HG03139 (cell line): ENCODE results near the gene THAP6.
"Not testable (repeated sequence)": the region's sequence is repeated elsewhere in the genome, so short reads cannot be mapped to it uniquely, and the experiment has no call there.

Source experiments
- ATAC-seq: cut with Tn5 transposase; IDR thresholded peaks from one replicate; pipeline ENCODE4 v1.9.1; 2021; ENCODE audit not compliant: unreplicated experiment

THAP6 gene, protein sequence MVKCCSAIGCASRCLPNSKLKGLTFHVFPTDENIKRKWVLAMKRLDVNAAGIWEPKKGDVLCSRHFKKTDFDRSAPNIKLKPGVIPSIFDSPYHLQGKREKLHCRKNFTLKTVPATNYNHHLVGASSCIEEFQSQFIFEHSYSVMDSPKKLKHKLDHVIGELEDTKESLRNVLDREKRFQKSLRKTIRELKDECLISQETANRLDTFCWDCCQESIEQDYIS

DNA sequence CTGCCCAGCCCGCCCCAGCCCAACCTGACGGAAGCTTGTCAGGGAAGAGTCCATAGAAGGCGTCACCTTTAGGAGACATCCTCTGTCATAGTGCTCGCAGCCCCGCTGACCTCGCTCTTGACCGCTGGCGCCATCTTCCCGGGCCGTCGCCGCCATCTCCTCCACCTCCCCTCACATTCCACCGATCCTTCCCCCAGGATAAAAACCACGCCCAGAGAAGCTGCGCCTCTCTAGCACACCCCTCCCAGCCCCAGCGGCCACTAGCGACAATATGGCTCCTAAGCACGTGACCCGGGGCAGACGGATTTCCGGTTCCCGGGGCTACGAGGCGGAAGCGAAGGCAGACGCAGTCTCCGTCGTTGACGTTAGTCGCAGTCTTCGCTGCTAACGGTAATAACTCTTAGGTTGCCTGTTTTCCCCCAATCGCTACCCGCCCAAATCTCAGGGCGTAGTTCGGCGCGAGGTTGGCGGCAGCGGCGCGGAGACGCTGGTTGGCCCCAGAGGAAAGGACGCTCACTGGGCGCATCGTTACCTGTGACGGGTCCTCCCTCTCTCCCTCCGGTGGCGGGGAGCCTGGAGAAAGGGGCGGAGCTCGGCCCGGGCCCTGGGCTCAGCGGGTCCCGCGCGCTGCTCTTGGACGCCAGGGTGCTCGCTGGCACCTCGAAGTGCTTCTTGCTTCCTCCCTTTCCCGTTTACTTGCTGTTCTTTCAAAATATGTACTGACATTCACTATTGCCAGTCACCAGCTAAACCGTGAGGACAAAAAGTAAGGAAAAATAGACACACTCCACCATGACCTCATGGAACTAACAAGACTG is at the start of gene THAP6, which contains the start of gene RCHY1:
THAP6 (plus strand) TSS at position 343 of the 818 bp plus-strand sequence. CDS start 980 bp downstream, outside the sequence.
RCHY1 (minus strand) TSS at position 273 of the 818 bp plus-strand sequence; CDS start at position 156, 117 bp downstream.
- peak; percentile 92 for ATAC-seq

- no peak for ATAC-seq
Measured at GRCh38 chr4:75469896-75470295, 44.4 kb upstream of the THAP6 start.

- ATAC-seq = no peak
Measured at GRCh38 chr4:75470738-75471137, 43.5 kb upstream of the THAP6 start.

- ATAC-seq = no peak
Measured at GRCh38 chr4:75477201-75477600, 37.1 kb upstream of the THAP6 start.

GRCh38 chr4:75484190-75484589 is 30.1 kb upstream of the THAP6 start:
- no peak for ATAC-seq

DNA sequence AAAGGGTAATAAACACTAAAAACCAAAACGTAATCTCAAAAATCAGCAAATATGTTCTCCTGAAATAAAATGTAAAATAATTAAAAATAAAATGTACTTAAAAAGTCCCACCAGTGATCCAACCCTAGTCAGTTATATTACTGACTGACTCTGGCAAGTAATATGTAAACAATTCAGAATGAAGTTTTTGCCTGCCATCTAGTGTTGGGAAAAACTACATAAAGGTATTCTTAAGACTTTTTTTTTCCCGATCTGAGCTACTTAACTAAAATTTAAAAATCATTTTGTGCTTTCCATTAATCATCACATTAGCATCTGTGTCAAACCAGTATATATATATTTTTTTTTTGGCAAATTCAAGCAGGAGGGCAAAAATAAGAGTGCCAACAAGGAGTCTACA is 24.1 kb upstream of the THAP6 start:
- no peak for ATAC-seq

DNA sequence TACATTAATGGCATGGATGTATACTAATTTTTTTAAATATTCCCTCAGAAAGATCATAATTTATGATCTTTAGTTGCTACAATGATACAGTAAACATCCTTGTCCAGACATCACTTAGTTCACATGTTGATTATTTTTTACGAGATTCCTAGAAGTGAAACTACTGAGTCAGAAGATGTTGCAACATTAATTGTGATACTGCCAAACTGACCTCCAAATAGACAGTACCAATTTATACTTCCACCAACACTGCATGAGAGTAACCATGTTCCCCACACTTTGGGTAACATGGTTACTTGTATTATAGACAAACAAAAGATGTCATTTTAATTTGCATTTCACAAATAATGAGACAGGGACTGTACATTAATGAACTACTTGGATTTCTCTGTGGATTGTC is 19.7 kb upstream of the THAP6 start:
- ATAC-seq = no peak

GRCh38 chr4:75495476-75495875 is 18.8 kb upstream of the THAP6 start:
- no peak for ATAC-seq

- no peak for ATAC-seq
Measured at GRCh38 chr4:75496406-75496805, 17.9 kb upstream of the THAP6 start.

GRCh38 chr4:75497133-75497532 is 17.1 kb upstream of the THAP6 start:
- ATAC-seq = no peak

DNA sequence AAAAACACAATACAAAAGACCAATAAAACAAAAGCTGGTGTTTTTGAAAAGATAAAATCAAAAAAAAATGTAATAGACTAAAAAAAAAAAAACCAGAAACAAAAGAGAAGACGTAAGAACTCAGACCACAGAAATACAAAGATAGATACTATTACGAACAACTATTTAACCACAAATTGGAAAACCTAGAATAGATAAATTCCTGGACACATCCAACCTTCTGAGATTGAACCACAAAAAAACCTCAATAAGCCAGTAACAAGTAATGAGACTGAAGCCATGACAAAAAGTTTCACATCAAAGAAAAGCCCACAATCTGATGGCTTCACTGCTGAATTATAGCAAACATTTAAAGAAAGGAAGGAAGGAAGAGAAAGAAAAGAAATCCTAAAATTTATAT is 16.2 kb upstream of the THAP6 start:
- ATAC-seq = no peak

GRCh38 chr4:75499900-75500299 is 14.4 kb upstream of the THAP6 start:
- ATAC-seq = no peak

GRCh38 chr4:75502671-75503070 is 11.6 kb upstream of the THAP6 start:
- ATAC-seq = no peak

GRCh38 chr4:75505630-75506029 is 8.6 kb upstream of the THAP6 start:
- ATAC-seq = no peak

DNA sequence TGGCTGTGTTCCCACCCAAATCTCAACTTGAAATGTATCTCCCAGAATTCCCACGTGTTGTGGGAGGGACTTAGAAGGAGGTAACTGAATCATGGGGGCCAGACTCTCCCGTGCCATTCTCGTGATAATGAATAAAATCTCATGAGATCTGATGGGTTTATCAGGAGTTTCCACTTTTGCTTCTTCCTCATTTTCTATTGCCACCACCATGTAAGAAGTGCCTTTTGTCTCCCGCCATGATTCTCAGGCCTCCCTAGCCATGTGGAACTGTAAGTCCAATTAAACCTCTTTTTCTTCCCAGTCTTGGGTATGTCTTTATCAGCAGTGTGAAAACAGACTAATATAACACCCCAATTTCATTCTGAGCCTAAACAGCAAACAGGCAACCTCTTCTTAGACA is 4.7 kb upstream of the THAP6 start:
- ATAC-seq = not testable (repeated sequence)

- no peak for ATAC-seq
Measured at GRCh38 chr4:75511841-75512240, 2.4 kb upstream of the THAP6 start.

GRCh38 chr4:75512386-75513211 is 1.7 kb upstream of the THAP6 start:
- no peak for ATAC-seq

- no peak for ATAC-seq
Measured at GRCh38 chr4:75513526-75514130, 645 bp upstream of the THAP6 start.

GRCh38 chr4:75514949-75515612 is 808 bp downstream of the THAP6 start:
- peak; percentile 0 for ATAC-seq

DNA sequence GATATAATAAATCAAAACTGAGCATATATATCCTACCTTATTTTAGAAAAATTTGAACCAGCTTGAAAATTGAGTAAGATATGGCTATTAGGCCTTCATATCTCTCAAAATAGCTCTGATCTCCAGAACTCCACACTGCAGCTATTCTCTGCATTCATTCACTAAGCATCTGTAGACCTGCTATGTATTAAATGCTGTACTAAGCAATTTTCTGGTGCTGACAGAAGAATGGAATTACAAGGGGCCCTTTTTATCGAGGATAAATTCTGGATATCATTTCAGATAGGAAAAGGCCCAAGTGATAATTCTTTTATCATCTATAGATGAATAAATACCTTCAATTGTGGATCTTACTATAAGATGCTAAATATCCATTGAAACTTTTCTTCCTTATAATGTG is 1.9 kb downstream of the THAP6 start:
- no peak for ATAC-seq

DNA sequence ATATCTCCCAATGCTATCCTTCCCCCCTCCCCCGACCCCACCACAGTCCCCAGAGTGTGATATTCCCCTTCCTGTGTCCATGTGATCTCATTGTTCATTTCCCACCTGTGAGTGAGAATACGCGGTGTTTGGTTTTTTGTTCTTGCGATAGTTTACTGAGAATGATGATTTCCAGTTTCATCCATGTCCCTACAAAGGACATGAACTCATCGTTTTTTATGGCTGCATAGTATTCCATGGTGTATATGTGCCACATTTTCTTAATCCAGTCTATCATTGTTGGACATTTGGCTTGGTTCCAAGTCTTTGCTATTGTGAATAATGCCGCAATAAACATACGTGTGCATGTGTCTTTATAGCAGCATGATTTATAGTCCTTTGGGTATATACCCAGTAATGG is 5.2 kb downstream of the THAP6 start:
- not testable (repeated sequence) for ATAC-seq
